Cerebellar nuclear complex (tissue), 1 donor: ENCODE measurements around the gene SLC12A5.

Source experiments
- DNase-seq, 2 experiments: peaks; one replicate each; lab custom pipeline; 2025; lab: John Stamatoyannopoulos, UW

Gene SLC12A5

DNA sequence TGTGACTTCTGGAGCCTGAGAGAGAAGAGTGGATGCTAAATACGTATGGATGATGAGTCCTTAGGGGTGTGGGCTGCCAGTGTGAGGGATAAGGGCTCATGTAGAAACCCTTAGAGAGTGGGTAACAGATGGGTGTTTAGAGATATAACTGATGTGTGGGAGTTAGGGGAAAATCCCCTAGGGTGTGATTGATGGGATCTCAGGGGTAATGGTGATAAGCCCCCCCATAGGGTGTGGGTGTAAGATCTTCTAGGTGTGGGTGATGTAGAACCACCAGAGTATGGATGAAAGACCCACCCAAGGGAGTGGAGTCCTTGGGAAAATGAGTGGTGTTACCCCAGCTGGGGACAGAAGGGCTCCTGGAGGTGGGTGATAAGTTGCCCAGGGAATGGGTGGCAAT is 26.3 kb downstream of the SLC12A5 start:
- no peak for DNase-seq

DNA sequence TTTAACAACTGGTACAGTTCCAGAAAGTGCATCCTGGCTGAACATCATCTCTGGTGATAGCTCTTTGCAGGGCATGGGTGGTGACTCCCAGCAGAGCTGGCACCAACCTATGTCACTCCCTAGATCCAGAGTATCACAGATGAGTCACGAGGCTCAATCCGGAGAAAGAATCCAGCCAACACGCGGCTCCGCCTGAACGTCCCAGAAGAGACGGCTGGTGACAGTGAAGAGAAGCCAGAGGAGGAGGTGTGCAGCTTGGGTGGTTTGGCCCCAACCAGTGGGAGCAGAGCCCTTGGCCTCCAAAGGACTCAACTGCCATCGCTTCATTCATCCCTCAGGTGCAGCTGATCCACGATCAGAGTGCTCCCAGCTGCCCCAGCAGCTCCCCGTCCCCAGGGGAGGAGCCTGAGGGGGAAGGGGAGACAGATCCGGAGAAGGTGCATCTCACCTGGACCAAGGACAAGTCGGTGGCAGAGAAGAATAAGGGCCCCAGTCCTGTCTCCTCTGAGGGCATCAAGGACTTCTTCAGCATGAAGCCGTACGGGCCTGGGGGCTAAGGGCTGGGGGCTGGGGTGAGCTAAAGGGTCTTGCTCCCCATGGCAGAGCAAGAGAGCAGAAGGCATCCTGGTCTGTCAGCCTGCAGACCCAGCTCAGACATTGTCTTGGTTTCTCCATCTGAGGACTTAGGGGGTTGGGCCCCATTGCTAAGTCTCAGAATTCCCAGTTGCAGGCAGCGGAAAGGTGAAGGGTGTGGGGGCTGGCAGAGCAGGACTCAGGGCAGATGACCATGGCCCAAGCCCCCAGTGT is 27.2 kb downstream of the SLC12A5 start:
- DNase-seq: no peak

DNA sequence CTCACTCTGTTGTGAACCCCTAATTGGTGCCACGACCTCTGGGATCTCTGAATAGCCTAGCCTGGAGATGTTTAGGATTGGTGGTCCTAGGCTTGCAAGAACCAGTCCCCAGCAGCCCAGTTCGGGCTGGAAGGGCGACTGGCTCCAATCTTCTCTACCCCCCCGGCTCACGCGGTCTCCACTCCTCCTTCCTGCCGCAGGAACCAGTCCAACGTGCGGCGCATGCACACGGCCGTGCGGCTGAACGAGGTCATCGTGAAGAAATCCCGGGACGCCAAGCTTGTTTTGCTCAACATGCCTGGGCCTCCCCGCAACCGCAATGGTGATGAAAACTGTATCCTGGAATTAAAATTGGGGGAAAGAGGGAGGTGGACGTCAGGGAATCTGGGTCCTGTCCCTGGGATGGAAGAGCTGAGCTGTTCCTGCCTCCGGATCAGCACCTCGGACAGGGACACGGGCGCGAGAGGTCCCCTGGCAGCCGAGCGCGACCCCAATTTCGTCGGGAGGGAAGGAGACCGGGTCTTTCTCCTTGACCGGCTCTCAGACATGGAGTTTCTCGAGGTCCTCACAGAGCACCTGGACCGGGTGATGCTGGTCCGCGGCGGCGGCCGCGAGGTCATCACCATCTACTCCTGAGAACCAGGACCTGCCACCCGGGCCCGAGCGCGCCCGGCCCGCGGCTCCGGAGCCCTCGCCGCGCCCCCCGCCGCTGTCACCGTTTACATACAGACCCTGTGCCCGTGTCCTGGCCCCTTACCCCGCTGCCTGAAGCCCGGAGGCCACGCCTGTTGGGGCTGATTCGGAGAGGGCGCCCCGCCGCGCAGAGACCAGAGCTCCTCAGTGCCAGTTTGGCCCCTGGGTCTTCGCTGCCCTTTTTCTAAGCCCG is 28.2 kb downstream of the SLC12A5 start:
- no peak for DNase-seq

DNA sequence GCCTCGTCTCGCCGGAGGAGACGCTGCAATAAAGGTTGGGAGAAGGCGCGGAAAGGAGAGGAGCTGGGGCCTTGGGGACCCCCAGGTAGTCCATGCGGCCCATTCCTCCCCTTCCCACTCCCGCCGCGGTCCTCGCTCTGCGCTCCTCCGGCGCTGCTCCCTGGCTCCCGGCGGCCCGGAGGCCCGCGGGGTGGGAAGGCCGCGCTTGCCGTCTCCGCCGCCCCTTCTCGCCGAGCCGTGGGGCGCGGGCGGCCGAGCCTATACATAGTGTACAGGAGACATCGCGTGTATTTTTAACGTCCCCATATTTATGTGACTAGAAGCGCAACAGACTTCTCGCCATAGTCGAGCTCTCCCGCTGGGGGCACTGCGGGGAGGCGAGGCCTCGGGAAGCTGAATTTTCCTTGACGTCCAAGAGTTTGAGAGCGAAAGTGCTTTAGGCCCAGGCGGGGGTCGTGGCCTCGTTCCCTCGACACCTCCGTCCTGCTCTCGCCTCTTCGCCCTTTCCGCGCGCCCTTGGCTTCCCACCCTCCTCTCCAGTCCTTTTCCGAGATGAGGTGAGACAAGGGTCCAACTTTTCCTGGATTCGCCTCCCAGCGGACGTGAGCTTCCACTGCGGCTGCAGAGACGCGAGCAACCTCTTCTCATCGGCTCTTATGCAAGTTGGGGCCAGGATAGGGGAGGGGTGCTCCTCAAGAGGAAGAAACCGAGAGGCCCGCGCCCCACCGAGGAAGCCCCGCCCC is 29.0 kb downstream of the SLC12A5 start:
- DNase-seq: no peak

DNA sequence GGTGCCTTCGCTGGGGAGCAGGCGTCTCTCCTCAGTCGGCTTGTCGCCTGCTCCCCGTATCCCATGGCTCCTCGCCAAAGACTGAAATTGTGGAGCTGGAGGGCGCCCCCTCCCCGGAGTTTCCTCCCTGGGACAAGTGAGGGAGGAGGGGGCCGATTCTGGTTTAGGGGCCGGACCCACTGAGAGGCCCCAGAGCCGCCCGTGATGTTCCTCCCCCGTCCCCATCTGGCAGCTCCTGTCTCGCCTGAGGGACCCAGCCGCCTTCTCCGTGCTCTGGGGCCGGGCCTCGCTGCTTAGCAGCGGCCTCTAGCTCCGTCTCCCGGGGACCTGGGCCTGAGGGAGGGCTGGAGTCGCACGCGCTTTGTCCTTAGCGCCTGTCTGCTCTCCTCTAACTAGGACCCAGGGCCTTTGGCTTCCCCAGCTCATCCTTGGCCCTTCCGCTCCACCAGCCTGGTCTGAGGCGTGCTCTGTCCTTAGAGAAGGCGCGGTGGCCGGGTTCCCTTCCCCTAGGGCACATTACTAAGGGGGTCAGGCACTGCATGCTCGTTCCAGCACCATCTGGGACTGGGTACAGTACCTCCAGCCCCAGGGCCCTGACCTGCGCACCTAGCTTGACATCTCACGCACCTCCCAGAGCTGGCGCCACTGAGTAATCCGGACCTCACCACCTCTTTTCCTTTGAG is 29.7 kb downstream of the SLC12A5 start:
- DNase-seq: no peak

DNA sequence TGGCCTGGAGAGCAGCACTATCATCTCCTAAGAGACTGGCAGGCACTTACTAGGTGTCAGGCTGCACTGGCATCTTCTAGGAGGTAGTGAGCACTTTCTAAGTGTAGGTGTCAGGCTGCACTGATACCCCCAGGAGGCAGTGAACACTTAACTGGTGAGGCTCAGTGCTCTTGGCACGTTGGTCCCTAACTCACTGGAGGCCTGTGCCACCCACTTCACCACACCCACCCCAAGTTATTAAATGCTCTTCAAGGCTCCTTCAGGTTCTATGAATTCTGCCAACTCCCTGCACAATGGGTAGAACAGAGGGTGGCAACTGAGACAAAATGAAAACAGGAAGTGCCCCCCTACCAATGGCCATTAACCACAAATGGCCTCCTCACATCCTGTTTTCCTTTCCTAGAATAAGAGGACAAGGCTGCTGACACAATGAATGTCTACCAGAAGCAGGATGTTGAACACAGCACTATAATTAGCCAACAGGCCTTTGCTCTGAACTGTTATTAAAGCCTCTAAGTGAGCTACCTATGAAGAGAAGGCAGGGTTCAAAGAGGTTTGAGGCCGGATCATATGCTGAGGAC is 31.4 kb downstream of the SLC12A5 start:
- DNase-seq: no peak

DNA sequence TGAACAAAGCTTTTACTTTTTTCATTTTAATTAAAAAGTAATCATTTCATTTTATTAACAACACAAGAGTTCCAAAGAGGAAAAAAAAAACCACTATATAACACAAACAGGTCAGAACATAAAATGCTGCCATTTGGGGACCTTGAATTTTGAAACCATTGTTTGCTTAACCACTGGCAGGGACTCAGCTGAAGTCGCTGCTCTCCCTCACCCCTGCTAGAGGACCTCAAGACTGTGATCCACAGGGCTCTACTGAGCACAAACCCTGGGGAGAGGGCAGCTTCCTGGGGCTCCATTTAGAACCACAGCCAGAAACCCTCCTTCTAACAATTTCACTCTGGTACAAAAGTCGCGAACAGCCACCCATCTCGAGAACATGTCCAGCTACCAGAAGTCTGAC is 32.0 kb downstream of the SLC12A5 start:
- no peak for DNase-seq

DNA sequence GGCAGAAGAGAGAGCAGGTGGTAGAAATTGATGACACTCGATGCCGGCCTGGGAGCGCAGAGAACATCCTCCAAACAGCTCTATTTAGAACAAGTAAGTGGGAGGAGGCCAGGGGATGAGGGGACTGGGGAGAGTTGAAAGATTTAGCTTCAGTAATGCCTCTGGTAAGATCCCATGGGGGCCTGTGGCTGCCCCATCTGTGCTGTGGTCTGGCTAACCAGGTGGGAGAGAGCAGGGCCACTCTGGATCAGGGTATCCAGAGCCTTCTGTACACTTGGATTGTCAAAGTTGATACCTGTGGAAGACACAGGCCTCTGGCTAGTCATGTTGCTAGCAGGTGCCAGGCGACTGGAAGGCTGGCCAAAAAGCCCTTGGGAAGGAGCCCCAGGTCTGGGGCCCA is 33.1 kb downstream of the SLC12A5 start:
- DNase-seq: no peak

DNA sequence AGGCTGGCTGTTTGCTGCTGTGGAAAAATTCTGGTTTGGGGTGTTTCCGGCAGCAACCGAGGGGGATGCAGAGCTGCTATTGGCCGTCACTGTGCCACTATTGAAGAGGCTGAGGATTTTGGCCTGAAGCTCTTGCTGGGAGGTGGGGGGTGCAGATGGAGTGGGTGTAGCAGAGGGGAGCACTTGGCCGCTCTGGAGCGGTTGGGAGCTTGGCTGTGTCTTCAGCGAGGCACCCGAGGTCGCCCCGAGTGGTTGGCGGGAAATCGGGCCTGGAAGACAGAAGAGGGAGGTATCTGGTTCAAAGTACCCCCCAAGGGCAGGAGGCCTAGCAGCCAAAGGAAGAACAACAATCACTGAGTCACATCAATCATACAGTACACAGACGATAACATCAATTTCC is 33.6 kb downstream of the SLC12A5 start:
- DNase-seq: no peak

DNA sequence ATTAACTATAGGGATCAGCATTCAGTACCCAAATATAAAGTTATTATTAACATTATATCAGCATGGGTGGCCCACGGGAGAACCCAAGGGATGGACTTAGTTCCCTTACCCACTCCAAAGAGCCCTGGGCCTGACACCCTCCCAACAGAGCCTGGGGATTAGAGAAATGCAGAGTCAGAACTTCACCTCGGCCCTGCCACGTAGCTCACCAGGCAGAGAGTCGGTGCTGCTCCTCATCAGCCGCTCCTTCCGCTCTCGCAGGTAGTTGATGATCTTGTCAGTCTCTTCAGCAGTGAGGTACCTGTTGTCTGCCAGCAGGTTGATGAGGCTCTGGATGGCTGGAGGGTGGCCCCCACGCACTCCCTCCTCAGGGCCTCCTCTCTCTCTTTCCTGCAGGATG is 34.1 kb downstream of the SLC12A5 start:
- no peak for DNase-seq

DNA sequence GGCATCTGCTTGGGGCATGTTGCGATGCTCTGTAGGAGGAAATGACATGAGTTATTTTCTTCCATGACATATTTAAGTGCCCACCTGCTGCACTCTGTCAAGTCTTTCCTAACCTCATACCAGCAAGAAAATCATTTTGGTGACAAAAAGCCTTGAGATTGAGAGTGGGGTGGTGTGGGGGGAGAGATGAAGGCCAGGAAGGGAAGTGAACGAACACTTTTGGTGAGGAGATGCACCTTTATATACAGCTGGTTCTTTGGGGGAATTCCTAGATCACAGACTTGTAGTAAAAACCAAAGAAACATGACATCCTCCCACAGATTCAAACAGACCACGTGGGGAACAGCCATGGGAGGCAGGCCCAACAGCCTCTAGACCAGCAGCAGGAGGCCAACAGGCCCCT is 34.6 kb downstream of the SLC12A5 start:
- no peak for DNase-seq

DNA sequence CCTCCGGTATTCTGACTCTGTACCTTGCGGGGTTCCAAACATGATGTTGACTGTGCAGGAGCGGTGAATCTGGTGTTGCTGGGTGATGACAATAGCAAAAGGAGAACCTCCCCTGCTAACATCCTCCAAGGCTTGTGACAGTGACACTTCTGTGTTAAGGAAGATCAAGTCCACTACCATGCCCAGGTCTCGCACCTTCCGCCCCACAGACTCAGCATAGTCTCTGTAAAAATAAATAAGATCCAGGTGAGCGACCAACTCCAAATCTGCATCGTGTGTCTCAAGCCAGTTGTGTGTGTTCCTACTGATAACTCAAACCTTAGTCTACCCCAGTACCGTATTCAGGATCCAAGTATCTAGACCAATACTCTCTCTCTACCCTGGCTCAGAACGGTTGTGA is 36.0 kb downstream of the SLC12A5 start:
- no peak for DNase-seq

DNA sequence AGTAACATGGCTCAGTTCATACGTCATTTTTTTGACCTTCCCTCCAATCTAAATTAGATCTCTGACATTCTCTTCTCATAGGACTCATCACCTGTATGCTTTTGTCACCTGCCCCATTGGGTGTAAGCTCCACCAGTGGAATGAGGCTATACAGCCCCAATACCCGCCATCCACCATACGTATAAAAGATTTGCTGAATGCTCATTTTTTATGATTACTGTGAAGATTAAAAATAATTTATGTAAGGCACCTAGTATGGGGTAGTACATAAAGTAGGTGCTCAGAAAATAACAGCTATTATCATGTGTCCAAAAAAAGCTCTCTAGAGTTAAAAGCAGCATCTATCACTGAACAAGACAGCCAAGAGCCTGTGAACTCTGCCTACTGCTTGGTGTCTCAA is 36.7 kb downstream of the SLC12A5 start:
- DNase-seq: no peak

DNA sequence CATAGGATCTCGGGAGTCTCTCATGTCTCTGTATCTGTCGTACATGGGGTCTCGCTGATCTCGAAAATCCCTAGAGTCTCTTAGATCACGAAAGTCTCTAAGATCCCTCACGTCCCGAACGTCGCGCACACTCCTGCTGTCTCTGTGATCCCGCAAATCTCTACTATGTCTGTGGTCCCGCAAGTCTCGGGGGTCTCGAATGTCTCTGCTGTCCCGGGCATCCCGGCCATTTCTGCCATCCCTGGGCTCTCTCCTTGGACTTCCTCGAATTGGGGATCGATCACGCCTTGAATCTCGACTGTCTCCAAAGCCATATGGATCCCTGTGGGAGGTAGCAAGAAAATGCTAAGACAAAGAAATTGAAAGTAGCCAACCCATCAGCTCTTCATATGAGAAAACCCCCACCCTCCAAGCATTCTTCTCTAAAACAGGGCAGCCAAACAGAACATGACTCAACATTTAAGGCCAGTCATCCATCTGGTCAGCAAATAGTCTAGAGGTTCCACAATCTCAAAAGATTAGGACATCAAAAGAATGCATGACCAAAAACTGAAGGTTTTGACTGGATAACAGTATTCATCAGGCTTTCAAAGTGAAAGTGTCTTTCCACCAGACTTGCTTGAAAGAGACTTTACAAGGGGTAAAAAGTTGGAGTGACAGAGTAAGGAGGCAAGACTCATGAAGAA is 41.3 kb downstream of the SLC12A5 start:
- no peak for DNase-seq

DNA sequence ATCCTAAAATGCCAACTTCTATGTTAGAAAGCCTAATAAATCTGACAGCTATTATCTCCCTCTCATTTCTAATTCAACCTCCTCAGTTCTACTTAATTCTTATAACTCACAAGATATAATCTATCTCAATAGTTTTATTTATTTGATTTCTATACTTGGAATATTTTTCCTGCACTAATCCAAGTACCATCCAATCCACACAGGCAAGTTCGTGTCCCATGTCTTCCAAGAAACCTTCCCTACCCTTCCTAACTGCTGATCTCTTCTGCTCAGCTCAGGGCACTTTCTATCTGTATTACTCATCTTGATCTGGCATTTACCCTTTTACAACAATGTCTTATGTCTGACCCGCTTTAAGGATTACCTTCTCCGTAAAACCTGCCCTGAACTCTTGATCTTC is 42.6 kb downstream of the SLC12A5 start:
- DNase-seq: no peak

DNA sequence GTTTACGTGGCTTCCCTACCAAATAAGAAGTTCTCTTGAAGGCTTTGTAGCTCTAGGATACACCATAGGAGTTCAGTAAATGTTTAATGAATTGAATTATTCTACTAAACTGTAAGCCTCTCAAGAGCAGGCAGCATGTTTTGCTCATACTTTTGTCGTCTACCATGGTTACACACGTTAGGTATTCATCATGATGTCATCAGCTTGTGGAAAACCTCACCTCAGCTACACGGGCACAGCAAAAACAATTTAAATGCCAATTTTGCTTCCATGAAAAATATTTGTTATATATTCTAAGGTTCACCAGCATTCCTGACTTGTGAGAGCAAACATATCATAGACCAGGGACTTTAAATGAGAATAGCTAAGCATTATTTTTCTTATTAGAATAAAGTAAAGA is 44.0 kb downstream of the SLC12A5 start:
- no peak for DNase-seq

DNA sequence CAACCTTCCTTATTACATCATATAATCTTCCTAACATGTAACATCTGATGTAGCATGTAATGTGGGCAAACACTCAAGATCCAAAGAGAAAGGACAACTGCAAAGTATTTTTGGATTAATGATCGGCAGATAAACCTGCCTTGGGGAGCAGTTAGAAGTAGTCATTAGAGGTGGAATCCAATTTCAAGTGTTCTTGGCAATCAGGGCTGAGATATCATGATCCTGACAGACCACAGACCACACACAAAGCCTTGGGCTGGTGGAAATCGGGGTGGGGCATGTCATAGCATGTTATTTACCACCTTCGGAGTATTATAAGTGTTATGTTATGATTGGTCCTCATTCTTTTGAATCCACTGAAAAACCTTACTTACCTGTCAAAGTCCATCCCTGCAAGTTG is 44.4 kb downstream of the SLC12A5 start:
- no peak for DNase-seq

DNA sequence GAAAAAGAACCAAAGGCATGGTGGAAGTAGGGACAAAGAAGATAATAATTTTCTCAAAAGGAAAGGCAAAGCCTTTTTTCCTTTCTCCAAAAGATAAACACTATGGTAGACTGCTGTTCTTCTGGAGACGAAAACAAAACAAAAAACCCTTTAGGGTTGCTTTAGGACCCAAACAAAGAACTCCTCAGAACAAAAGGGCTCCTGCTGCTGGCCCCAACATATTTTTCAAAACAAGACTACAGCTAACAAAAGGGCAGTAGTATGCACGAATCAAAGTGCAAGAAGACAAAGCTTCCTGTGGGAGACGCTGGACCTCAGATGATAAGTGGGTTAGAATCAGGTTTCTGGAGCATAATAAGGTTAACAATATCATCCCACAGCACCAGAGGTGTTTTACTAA is 45.0 kb downstream of the SLC12A5 start:
- no peak for DNase-seq

DNA sequence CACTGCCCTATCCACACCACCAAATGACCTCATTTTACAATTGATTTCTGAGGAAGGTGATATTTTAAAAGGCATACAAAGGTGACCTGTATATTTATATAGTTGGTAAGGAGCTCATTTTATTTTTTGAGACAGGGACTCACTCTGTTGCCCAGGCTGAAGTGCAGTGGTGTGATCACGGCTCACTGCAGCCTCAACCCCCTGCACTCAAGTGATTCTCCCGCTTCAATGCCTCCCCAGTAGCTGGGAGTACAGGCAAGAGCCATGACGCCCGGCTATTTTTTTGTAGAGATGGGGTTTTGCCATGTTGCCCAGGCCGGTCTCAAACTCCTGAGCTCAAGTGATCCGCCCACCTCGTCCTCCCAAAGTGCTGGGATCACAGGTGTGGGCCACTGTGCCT is 47.8 kb downstream of the SLC12A5 start:
- no peak for DNase-seq

DNA sequence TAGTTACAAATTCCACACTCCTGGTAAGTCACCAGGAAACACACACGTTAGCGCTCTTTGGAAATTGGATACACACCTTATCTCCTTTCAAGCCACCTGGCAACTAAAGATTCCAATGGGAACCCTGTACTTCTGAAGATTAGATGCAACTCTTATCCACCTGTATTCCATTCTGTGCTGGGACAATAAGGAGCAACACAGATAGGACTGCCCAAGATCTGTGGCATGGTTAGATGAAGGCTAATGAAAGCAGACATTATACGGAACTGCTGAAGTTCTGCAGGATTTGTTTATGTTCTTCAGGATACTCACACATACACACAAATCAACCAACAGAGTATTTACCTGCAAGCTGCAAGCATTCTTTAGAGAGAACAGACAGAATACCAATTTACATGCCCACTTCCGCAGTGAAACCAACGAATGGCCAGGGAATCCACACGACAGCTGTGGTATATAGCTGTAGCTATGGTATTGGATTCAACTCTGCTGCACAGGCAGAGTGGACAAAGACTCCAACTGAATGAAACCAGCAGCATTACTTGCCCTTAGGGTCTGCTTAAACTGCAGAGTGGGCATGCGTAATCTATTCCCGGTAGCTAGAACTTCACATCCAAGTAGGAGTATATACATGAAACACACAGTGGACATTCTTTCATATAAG is 48.8 kb downstream of the SLC12A5 start:
- no peak for DNase-seq

DNA sequence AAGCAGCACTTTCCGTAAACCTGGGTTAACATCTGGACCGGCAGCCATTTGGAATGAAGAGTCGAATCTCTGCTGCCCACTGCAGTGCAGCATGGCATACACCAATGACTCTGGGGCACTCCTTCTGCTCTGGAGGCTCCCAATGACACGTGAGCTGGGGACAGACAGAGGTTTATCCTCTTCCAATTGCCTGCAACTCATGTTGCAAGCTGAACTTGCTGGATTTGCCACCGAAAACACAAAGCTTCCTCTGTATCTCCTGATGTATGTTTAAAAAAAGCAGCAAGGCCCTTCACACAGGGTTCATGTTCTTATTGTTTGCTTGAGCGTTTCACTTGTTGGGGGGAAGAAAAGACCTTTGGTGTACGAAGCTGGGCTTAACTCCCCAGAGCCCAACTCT is 49.9 kb downstream of the SLC12A5 start:
- no peak for DNase-seq
